Activated CD4-positive, alpha-beta T cell treated with anti-CD3 and anti-CD28 coated beads, Interleukin-2, Interleukin-6, amounts not matched to agents 100 ng/mL and 50 ng/mL, durations not matched to agents 16 hours and 8 hours (primary cell): ENCODE results near the gene NALCN.

Source experiments
- DNase-seq: peaks from one replicate; pipeline ENCODE4 v3.0.0-alpha.2; 2020

Gene NALCN

DNA sequence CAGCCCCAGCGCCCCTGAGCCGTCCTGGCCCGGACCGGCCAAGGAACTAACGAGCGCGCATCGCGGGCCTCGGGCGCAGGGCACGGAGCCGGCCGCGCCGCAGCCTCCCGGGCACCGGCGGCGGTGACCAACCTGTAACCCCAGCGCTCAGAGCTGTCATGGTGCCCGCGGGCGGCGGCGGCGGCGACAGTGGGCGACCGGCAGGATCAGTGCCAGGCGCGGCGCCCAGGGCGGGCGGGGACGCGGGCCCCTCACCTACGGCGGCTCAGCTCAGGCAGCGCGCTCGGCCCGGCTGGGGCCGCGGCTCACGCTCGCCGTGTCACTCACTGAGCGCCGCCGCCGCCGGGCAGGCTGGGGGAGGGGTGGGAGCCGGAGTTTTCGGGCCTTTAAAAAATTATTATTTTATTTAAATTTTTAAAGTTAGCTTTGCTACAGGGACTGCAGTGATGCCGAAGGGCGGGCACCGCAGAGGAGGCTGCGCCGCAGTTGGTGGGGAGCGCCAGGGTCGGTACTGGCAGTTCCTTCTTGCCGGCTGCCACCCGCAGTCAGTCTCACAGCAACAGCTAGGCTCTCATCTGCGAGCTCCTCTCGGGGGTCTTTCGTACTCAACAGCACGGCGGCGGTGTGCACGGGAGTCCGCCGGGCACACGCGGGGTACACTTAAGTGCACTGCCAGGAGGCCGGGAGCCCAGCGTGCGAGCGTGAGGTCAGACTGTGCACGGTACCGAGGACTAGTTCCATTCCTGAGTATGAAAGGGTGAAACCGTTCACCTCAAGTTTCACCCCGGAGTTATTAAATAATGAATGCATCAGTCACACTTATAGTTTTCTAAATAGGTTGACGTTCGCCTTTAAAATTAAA lies at the start of gene NALCN:
Gene NALCN (minus strand): TSS at position 328 of the 862 bp plus-strand sequence. CDS start 17,382 bp downstream, outside the sequence.
- no peak for DNase-seq

DNA sequence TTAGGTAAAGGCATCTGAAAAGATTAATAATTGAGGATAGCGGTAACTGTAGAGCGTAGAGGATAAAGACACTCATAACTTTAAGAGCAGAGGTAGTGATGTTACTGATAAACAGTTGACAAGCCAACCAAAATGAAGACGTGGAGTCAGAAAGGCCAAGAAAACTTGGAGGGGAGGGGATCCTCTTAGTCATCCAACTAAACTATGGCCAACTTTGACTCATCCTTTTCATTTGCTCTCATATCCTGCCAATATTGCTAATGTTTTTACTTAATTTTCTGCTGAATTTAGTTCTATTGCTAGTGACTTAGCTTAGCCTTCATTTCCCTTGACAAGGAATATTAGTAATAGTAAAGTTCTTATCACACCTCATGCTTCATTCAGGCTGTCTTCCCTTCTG lies 49.6 kb upstream of the NALCN start:
- no peak for DNase-seq

DNA sequence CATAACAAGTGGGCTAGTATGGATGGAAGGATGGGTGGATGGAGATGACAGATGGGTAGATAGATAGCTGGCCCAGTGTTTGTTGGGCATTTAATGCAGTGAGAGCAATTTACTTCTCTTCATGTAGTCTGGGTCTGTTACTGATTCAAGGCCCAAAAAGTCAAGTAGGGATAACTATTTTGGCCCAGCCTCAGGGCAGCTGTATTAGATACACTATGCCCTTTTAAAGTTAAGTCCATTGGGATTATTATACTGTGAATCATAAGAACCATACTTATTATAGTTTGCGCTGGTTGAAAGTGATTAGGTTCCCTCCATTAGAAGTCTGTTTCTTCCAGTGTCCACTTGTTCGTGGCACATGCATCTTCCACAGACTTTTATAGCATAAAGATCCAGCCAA lies 40.9 kb upstream of the NALCN start:
- DNase-seq, result no peak

- no peak for DNase-seq
Observed at GRCh38 chr13:101455863-101456262, 39.6 kb upstream of the NALCN start.

DNA sequence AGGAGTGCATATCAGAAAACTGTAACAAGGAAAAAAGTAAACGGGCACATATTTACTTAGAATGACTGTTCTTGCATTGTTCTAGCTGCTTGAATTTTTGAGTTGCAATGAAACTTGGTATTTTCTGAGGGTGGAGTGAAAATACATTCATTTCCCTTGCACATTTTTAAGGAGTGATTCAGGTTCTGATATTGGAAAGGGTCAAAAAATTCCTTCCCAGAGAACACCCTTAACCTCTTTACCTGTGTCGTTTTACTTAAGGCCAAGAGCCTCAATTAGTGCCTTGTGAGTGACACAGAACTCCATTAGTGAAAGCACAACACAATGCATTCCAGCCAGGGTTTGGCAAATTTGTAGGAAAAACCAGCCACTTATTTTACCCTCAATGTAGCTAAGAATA lies 38.5 kb upstream of the NALCN start:
- no peak for DNase-seq

DNA sequence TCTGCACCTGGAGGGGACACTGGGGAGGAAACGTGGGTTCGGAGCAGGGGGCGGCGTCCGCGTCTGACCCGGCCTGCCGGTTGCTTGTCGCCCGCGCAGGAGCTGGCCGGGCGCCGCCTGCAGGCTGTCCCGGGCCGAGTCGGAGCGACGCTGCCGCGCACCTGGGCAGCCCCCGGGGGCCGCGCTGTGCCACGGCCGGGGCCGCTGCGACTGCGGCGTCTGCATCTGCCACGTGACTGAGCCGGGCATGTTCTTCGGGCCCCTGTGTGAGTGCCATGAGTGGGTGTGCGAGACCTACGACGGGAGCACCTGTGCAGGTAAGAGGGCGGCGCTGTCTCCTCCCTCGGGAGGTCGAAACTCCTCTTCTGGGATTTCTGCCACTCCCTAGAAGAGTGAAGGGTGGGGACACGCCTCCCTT lies 37.5 kb upstream of the NALCN start:
- DNase-seq, result no peak

DNA sequence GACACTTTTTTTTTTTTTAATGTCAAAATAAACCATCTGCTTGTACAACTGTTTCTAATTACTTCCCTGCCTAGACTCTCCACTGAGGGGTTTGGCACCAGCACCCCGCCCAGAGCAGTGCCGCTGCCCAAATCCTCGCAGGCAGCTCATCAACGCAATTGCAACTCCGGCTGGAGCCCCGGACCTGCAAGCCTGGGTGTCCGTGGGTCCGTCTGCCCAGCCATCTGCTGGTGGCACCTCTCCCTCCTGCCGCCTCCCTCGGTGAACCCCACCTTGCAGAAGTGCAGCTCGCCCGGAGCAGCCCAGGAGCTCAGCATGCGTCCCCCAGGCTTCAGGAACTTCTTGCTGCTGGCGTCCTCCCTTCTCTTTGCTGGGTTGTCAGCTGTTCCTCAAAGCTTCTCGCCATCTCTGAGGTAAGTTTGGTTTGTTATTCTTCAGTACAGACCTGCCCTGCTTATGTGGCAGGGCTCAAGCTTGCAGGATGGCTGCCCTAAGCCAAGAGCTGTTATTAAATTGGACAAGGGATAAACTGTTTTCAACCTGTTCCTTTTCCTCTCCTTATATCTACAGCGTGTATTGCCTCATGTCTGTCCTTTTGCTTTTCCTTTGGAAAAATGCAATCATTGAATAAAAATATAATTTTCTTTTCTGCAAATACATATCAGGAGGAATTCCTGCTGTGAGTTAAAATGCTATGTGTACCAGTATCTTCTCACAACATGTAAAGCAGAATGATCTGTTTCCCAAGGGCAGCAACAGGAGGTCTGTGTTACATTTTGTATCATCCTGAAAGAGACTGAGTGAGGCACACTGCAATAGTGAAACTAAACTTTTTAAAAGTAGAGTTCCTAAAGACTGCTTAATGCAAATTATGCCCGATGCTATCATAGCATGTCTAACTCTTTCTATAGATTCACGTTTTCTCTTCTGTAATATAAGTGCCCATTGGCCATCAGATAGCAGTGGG lies 36.5 kb upstream of the NALCN start, which contains the start of gene ITGBL1:
Gene ITGBL1 (plus strand): TSS at position 157 of the 967 bp plus-strand sequence. CDS start 159 bp downstream, at position 316.
- no peak for DNase-seq

GRCh38 chr13:101451641-101452040 lies 35.3 kb upstream of the NALCN start:
- no peak for DNase-seq

- no peak for DNase-seq
Observed at GRCh38 chr13:101450749-101451130, 34.4 kb upstream of the NALCN start.

DNA sequence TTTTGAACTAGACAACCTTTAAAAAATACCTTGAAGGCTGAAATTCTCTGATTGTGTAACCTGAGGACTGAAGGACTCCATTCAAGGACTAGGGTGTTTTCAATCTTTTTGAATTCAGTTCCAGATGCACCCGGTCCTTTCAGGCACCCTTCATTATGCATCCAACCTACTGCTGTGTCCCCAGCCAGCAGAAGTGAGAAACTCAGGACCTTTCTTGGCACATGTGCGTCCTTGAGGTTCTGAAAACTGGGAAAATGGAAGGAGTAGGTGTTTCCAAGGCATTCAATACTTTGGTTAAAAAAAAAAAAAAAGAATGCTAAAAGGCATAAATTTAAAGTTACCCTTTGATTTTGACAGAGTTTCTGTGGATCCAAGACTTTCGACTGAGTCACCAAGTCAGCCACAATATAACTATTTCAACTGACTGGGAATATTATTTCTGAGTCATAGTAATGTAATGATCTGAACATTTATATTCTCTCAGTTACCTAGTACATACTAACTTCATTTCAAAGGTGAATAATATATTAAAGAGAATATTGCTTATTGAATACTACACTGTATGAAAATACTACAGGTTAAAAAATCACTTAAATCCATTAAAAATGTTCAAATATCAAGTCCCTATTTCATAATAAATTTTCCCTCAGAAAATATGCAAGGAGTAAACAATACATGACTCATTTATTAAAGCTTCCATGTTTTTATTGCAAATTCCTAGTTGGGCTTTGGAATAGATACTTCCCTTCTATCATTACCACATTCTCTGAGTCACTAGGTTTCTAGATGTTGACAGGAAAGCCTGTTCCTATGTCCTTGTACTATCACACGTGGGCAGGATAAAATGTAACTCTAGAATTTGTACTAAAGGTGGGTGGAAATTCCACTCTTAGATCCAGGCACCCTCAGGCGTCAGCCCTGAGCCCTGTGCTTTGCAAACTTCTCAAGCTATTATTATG lies 33.8 kb upstream of the NALCN start:
- DNase-seq, result no peak

- no peak for DNase-seq
Observed at GRCh38 chr13:101447852-101448251, 31.5 kb upstream of the NALCN start.

DNA sequence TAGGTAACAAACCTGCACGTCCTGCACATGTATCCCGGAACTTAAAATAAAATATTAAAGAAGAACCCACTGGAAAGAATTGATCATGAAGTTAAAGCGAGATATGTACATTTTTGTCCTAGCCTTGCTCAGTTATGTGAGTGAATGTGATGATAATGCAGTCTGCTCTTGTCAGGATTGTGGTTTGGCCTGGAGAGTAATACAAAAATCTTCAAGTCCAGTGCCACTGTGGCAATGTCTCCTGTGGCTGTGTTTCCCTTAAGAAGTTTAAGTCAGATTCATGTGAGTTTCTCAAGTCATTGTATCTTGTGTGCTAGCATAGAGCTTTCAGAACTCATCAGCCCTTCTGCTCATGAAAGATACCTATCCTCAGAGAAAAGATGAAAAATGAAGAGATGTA lies 18.2 kb upstream of the NALCN start:
- no peak for DNase-seq

GRCh38 chr13:101433895-101434294 lies 17.6 kb upstream of the NALCN start:
- no peak for DNase-seq

DNA sequence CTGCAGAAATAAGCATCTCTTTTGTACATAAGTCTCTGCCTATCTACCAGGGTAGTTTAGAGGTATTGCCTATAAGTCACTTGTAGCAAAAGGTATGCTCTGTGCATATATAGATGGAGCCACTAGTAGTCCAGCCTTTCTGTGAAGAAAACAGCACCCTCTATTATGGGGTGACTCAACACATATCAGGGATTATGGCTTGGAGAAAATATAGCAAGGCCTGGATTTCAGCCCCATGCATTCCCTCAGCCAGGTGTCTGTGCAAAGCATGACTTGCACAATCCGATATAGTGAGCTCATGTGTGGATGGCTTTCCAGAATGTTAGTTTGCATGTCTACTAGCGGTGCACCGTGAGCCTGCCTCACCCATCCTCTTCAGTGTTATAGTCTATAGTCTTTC lies 13.4 kb upstream of the NALCN start:
- DNase-seq, result no peak

- DNase-seq, result no peak
Observed at GRCh38 chr13:101425623-101426022, 9.3 kb upstream of the NALCN start.

DNA sequence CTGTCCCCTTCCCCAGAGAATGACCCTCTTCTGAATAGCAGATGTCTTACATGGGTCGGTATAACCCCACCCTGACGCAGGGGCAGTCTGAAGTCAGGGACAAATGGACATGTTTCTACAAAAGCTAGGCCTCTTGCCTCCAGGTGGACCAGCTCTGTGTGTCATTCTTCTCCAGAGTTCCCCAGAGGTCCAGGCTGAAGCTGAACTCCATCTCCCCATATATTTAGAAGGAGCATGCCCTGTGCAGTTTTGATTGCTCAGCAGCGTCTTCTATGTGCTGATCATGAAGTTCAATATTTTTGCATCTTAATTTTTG lies 8.8 kb upstream of the NALCN start:
- no peak for DNase-seq

DNA sequence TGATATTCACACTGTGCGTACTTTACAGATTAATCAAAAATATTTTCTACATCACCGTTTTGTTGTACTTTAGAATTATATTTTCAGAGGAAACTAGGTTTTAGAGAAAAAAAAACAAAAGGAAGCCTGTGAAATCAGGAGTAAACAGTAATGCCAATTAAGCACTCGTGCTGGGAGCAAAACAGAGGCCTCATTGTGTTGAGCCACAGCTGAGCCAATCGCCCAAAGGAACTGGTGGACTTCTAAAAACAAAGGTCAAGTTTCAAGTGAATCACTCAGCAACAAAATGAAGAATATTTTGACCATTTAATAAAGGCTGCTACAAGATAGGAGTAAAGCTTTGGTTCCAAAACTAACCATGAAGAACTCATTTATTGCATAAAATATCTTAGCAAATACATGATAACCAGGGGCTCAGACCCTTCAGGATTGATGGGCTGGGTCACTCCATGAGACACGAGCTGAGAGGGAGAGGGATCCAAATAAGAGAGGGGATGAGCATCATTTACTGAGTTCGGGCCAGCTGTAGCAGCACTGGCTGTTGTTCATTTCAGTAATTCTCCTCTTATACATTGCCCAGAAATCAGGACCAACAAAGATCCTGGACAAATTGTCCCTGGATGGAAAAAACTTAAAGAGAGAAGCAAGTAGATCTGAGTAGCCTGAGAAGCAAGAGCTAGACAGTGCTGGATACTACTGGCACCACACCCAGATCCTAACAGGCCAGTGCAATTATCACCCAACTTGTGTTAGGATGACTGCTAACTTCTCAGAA lies 8.3 kb upstream of the NALCN start:
- no peak for DNase-seq

GRCh38 chr13:101423872-101424271 lies 7.6 kb upstream of the NALCN start:
- DNase-seq, result no peak

DNA sequence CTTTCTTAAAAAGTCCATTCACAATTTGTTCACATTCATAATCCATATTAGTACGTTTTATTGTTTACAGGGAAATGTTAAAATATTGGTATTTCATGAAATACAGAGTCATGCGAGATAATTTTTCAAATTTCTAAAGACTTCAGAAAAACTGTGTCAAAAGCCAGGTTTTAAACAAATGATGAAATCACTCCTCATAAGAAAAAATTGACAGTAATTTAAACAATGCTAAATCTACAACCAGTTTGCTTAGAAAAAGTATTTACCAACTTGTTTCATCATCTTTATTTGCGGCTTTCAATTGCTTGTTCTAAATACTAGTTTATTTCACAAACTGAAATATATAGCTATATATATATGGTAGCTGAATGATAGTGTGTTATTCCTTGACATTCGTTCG lies 1.2 kb upstream of the NALCN start:
- DNase-seq, result no peak

DNA sequence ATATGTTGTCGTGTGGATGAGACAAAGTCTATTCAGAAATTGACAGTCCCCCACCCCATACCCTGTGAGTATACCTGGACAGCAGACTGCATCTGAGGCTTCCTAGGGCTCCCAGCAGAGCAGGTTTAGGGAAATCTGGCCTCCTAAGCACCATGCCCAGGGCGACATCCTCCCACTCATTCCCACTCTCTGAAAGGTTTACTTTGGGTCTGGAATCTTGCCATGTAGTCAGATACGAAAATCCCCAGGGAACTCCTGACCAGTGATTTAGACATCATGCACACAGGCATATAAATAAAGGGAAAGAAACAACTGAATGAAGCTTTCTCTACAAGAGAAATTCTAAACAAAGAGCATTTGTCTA lies 717 bp upstream of the NALCN start:
- no peak for DNase-seq

- no peak for DNase-seq
Observed at GRCh38 chr13:101415358-101416174, 742 bp downstream of the NALCN start.
